SHP77 (cell line): ENCODE measurements around the gene HBE1.
"Not testable (repeated sequence)": the region's sequence is repeated elsewhere in the genome, so short reads cannot be mapped to it uniquely, and the experiment has no call there.

Experiments
- DNase-seq, 2 experiments: peaks; one replicate each; lab custom pipeline; 2025; lab: John Stamatoyannopoulos, UW

Gene HBE1

DNA sequence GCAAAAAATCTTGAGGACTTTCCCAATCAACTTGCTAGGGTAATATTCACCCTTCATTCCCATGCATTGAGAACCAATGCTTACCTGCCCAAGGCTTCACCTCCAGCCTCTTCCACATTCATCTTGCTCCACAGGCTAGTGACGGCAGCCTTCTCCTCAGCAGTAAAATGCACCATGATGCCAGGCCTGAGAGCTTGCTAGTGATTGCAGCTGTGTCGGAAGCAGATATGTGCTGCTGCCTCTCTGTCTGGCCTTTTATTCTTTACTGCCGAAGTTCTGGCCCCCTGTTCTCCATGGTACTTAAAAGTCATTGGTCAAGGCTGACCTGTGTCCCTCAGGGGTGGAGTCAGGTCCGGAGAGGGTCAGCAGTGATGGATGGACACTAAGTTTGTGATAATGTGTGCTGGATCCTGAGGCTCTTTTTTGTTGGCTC, at the start of gene HBE1:
TSS of gene HBE1 (minus strand) at position 231 of the 433 bp plus-strand sequence. CDS start at position 176, 55 bp downstream.
- DNase-seq = peak in 1 of 2 experiments; percentile 32

DNA sequence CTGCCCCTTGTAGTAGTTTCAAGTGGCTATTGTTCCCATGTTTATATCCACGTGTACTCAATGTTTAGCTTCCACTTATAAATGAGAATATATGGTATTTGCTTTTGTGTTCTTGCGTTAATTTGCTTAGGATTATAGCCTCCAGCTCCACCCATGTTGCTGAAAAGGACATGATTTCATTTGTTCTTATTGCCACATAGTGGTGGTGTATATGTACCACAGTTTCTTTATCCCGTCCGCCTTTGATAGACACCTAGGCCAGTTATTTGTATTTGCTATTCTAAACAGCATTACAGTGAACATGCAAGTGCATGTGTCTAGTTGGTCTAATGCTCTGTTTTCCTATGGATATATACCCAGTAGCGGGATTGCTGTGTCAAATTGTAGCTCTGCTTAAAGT, 47.5 kb upstream of the HBE1 start:
- DNase-seq = no peak

DNA sequence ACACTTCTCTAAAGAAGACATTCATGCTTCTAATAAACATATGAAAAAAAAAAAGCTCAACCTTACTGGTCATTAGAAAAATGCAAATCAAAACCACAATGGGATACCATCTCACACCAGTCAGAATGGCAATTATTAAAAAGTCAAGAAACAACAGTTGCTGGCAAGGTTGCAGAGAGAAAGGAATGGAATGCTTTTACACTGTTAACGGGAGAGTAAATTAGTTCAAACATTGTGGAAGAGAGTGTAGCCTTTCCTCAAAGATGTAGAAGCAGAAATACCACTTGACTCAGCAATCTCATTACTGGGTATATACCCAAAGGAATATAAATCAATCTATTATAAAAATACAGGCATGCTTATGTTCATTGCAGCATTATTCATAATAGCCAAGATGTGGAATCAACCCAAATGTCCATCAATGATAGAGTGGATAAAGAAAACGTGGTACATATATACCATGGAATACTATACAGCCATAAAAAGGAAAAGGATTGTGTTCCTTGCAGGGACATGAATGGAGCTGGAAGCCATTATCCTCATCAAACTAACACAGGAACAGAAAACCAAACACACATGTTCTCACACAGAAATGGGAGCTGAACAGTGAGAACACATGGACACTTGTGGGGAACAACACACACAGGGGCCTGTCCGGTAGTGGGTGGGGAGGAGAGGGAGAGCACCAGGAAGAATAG, 43.7 kb upstream of the HBE1 start:
- DNase-seq = not testable (repeated sequence)

DNA sequence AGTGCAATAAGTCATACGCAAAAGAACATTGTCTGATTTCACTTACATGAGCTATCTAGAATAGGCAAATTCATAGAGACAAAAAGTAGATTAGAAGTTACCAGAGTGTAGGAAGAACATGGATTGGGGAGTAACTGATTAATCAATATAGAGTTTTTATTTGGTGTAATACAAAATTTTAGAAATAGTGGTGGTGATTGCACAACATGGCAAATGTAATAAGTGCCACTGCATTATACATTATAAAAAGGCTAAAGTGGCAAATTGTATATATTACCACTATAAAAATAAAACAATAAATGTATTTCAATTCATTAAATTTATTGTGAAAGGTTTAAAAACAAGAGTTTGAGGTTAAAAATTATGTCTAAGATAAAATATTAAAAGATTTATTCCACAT, 40.7 kb upstream of the HBE1 start:
- DNase-seq = no peak

DNA sequence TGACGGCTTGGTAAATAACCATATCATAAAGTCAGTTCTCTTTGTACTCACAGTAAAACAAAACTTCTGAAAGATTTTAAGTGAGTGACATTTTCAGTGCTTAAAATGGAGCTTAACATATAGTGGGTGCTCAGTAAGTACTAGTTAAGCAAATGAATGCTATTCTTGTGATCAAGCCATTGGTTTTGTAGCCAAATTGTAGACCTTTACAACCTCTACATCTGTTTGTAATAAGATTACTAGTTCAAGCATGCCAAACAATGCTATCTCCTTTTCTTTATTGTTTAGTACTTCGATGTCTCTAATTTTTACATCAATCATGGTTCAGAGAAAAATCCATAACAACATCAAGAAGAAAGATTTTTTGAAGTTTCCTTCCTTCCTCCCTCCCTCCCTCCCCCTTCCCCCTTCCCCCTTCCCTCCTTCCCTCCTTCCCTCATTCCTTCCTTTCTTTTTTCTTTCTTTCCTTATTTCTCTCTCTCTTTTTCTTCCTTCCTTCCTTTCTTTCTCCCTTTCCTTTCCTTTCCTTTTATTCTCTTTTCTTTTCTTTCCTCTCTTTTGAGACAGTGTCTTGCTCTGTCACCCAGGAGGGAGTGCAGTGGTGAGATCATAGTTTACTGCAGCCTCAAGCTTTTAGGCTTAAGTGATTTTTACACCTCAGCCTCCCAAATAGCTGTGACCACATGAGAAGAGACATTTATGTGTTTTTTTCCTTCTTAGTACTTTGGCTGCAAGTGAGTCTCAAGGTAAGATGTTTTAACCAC, 37.7 kb upstream of the HBE1 start:
- no peak for DNase-seq

DNA sequence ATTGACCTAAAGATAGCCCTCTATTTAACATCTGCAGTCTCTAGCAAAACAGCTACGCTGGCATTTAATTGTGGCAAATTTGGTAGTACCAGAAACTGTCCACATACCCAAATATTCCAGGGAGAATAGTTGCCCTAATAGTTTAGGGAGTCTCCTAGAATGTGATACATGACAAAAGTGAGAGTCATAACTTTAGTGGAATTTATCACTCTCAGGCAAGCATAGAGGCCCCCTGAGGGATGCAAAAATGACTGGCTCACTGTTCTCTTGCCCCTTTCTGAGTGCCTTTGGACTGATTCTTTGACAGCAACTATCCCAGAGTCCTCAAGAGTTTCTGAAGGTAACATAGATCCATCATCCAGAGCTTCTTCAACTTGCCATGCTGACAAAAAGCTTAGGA, 34.3 kb upstream of the HBE1 start:
- DNase-seq = no peak

DNA sequence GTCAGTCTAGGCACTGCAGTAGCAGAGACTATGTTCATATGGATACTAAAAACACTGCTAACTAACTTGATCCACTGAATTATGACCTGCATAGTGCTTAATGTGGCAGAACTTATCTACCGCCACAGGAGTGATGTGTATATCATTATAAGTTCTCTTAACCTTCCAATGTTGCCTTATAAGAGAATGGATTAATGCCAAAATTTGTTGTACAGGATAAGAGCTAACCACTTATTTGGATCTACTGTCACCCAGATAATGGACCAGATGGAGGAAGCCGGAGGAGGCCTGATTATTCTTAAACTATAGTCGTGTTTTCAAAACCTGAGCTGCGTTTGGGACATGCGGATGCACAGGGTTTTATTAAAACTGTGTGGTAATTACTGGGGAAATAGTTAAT, 33.9 kb upstream of the HBE1 start:
- DNase-seq = no peak

DNA sequence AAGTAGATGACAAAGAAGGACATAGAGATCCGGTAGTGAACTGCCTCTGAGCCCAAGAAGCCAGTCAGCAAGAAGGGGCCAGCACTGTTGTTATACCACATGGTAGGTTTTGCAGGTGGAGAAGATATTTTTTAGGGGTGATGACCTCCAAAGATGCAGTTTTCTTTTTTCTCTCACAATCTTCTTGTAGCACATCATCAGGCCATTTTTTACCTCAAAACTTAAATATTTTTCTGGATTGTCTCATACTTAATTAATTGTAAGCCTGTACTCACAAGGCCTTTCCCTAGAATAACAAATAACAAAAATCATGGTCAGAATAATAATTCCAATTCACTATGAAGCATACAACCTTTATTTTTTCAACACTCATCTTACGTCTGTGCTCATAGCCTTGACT, 32.1 kb upstream of the HBE1 start, which contains the start of gene OR51B4:
TSS of gene OR51B4 (minus strand) at position 101 of the 400 bp plus-strand sequence. CDS start at position 101, 0 bp downstream.
- no peak for DNase-seq

DNA sequence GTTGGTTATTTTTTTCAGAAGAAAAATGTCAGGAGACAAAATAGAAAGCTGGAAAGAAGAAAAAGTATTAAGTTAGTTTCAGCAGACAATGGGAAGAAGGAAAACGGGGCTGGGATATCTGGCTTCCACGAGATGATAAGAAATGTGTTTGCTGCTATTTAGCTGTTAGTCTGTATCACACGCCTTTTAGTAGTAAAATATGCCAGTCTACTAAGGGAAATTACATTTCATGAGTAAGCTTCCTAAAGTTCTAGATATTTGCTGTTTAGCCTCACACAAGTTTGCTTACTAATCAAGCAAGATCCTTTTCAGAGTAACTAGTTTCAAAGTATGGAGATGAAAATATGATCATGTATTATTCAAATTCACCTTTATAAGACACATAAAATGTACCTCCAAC, 30.5 kb upstream of the HBE1 start:
- no peak for DNase-seq

DNA sequence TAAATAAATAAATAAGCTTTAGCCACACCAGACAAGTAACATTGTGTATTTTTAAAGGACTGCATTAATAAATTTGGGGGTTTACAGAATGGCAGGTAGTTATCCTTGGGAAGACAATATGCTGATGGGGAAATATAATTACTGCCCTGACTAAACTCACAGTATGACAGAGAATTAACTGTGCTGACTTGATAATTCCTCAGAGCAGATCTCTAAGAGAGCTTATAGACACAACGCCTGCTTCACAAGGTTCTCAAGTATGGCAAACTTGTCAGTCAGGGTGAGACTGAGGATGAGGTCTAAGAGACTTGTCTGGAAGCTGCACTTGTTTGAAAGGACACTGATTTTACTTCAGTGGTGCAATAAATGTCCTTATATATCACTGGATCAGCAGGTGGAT, 28.7 kb upstream of the HBE1 start:
- no peak for DNase-seq

DNA sequence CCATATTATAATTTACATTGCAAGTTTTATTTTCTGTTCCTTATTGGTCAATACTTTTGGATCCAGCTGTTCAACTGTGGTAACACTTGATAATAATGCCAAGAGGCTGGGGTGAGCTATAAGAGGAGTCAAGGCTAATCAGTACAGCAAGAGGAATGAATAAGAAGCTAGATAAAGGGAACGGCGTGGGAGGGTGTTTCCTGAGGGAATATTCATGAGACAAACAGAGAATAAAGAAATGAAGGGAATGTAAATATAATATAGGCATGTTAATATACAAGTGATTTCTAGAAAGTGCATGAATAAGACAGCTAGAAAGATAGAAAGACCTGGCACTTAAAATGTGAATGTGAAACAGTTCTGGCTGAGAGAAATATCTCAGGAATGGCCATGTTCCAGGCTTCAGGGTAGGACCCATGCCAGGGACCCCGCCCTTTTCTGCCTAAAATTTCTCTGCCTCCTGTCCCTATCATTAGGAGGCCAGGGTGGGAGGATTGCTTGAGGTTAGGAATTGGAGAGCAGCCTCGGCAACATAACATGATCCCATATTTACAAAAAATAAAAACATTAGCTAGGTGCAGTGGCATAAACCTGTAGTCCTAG, 28.1 kb upstream of the HBE1 start:
- no peak for DNase-seq

DNA sequence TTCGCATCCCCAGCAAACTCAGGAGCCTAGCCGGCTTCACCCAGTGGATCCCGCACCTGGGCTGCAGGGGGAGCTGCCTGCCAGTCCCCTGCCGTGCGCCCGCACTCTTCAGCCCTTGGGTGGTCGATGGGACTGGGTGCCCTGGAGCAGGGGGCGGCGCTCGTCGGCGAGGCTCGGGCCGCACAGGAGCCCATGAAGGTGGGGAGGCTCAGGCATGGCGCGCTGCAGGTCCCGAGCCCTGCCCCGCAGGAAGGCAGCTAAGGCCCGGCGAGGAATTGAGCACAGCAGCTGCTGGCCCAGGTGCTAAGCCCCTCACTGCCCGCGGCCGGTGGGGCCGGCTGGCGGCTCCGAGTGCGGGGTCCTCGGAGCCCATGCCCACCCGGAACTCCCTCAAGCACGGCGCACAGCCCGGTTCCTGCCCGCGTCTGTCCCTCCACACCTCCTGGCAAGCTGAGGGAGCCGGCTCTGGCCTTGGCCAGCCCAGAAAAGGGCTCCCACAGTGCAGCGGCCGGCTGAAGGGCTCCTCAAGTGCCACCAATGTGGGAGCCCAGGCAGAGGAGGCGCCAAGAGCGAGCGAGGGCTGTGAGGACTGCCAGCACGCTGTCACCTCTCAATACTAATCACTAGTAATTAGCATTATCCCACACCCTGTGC, 24.7 kb upstream of the HBE1 start:
- not testable (repeated sequence) for DNase-seq

DNA sequence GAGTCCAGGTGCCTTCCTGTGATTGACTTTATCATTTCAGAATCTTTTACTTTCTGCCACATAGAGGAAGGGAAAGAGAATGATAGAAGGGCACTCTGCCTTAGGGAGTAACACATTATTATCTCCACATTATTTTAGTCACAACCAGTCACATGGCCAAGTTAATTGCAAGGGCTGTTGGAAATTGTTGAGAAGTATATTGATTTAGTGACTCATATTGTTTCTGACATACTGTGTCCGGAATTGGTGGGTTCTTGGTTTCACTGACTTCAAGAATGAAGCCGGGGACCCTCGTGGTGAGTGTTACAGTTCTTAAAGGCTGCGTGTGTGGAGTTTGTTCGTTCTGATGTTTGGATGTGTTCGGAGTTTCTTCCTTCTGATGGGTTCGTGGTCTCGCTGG, 23.3 kb upstream of the HBE1 start:
- no peak for DNase-seq

DNA sequence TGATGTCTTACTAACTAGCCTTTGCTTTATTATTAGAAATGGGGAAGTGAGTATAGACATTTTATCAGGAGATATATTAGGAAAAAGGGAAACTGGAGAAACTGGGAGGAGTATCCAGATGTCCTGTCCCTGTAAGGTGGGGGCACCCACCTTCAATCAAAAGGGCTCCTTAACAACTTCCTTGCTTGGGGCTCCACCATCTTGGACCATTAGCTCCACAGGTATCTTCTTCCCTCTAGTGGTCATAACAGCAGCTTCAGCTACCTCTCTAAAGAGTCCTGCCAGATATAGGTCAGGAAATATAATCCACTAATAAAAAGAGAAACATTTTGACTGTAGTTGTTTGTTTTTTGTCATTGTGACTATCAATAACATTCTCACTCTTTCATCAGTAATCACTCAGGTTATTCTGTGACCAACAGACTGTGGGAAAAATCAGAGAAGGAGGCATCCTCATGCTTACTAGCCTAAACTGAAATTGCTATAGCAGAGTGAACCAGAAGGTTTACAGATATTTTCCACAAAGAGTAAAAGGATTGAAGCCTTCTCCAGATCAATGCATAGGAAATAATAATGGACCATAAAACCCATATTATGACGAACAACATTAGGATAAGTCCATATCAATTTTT, 21.6 kb upstream of the HBE1 start:
- DNase-seq = peak; percentile 0 to 9

DNA sequence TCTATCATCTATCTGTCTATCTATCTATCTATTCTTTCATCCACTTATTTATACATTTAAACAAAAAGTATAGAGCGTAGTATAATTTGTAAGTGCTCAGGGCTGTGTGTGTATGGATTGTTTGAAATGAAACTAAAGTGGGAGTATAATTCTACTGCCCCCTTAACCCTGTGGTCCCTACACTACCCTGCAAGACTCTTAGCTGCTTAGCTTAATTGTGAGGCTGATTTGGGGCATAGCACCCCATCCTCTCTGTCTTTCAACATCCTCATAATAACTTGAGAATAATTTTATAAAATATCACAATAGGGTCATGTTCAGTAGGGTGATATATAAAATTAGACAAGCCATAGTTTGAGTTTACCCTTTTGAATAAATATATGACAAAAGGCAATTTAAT, 20.4 kb upstream of the HBE1 start:
- no peak for DNase-seq

DNA sequence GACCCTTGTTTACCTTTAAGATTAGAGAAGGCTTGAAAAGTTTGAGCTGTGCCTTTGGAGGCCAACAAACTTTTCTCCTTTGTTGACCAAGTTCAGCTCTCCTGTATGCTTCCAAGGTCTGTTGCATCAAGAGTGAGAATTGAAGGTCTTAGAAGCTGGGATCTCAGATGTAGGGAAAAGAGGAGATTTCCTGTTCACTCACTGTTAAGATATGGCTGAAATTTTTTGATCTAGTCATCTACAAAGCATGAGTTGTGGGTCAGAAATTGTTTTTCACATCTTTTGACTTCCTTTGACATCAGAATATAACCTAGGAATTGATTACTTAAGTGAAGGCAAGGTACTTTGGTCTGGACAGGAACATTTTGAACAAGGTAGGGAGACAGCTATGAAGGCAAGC, 20.0 kb upstream of the HBE1 start:
- DNase-seq = no peak

DNA sequence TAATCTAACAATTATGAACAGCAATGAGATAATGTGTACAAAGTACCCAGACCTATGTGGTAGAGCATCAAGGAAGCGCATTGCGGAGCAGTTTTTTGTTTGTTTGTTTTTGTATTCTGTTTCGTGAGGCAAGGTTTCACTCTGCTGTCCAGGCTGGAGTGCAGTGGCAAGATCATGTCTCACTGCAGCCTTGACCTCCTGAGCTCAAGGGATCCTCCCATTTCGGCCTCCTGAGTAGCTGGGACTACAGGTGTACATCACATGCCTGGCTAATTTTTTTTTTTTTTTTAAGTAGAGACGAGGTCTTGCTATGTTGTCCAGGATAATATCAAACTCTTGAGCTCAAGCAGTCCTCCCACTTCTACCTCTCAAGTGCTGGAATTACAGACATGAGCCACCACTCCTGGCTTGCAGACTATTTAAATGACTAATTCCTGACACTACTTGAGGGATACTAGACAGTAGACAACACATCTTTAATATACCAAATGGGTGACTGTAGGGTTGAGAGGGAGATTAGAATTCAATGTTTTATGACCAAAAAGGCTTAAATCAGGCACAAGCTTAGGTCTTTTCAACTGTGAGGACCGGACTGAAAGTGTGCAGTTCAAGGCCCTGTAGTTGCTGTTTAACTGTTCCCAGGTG, 19.3 kb upstream of the HBE1 start:
- no peak for DNase-seq

DNA sequence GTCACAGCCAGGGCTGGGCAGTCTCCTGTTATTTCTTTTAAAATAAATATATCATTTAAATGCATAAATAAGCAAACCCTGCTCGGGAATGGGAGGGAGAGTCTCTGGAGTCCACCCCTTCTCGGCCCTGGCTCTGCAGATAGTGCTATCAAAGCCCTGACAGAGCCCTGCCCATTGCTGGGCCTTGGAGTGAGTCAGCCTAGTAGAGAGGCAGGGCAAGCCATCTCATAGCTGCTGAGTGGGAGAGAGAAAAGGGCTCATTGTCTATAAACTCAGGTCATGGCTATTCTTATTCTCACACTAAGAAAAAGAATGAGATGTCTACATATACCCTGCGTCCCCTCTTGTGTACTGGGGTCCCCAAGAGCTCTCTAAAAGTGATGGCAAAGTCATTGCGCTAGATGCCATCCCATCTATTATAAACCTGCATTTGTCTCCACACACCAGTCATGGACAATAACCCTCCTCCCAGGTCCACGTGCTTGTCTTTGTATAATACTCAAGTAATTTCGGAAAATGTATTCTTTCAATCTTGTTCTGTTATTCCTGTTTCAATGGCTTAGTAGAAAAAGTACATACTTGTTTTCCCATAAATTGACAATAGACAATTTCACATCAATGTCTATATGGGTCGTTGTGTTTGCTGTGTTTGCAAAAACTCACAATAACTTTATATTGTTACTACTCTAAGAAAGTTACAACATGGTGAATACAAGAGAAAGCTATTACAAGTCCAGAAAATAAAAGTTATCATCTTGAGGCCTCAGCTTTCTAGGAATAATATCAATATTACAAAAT, 18.6 kb upstream of the HBE1 start:
- no peak for DNase-seq

DNA sequence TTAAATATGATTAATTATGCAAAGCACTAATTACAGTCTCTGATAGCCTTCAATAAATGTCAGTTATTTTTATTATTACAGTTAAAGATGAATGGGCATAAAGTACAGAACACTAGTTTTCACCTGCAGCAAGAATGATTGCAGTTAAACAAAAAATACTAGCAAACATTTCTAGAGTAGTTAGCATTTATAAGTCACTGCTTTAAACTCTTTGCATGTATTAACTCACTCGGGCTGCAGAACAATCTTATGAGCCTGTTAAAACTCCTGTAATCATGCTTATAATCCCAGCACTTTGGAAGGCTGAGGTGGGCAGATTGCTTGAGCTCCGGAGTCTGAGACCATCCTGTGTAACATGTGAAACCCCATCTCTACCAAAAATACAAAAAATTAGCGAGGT, 17.2 kb upstream of the HBE1 start:
- DNase-seq = no peak

DNA sequence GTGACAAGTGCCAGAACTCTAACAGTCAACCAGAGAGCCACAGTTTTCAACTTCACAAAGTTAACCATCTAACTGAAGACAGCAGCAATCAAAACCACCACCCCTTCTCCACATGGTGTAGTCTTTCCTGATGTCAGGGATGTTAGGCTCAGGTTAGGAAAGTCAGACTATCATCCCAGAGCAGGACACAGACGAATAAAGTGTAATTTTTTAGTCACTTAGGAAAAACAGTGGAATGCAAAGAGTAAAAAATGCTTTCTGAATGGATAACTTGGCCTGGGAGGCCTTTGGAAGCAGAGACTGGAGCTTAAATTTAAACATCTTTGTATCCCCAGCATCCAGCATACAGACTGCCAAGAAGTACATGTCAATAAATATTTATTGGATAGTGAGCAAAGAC, 16.6 kb upstream of the HBE1 start:
- DNase-seq = no peak
